Measurements from ENCODE around the gene CCDC71L.

DNA sequence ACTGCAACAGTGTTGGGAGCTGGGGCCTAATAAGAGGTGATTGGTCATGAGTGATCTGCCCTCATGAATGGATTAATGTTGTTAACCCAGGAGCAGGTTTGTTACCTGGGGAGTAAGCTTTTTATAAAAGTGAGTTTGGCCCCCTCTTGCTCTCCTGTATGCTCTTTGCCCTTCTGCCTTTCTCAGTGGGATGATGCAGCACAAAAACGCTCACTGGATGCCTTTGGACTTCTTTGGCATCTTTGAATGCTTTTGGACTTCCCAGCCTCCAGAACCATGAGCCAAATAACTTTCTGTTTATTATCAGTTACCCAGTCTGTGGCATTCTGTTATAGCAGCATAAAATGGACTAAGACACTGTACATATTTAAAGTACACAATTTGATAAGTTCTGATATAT lies 48.5 kb downstream of the CCDC71L start:
- no peak for TF ChIP-seq POLR2AphosphoS5 (IDR thresholded peaks at IDR 0.05; ENCODE audit: low read depth, low read length)
- no peak for TF ChIP-seq POLR2A (IDR thresholded peaks at IDR 0.05; ENCODE audit: low read depth, low read length)
- no peak for TF ChIP-seq TAF1 (IDR thresholded peaks at IDR 0.05; ENCODE audit: low read depth, low read length)
- TF ChIP-seq POU2F2 (IDR thresholded peaks at IDR 0.05; ENCODE audit: low read depth, low read length), result no peak
- no peak for TF ChIP-seq PAX5 (IDR thresholded peaks at IDR 0.05; ENCODE audit: insufficient read depth, low read length, severe bottlenecking)
- no peak for TF ChIP-seq SPI1 (IDR thresholded peaks at IDR 0.05; ENCODE audit: low read depth, low read length)

Data from GM12891 (cell line).